ENCODE results near the gene MYH8. TPM values are rescaled to one million over a fixed set of nuclear protein-coding genes. Genes with fewer than 3 reads are reported as not detected.

Gene MYH8
- not detected for polyA plus RNA-seq (2013, experiment 1 of 4)
- polyA plus RNA-seq (2013, experiment 2 of 4): not detected
- not detected for polyA plus RNA-seq (2013, experiment 3 of 4)
- polyA plus RNA-seq (2013, experiment 4 of 4): not detected

DNA sequence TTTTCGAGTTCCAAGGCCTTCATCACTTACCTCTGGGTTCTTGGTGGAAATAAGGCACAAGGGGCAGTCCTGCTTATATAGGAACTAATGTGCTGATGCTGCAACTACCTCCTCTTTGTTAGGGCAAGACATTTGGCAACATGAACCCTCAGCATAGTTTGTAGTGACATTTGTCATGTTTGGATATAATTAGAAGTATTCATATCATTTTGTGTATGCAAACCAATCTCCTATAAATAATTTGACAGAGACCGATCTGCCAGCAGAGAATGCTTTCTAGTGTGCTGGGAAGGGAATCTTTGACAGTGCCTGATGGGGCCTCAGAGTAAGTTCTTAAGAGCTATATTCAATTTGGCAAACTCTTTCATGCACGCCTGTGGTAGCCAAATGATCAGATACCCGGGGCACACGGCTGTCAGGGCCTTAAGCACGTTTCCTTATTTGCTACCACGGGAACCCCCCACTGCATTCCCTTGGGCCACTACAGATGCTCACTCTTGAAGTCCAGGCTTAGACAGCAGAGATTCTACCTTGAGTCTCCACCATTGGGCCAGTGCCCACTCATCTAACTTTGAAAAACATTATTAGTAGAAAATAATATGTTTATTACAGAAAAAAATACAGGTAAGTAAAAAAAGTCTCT lies at the start of gene MYH8:
Gene MYH8 (minus strand): TSS at position 51 of the 643 bp plus-strand sequence. CDS start 1,723 bp downstream, outside the sequence.
- H3K4me3 ChIP-seq (ENCODE audit: insufficient read depth, low read depth, low read length): no peak within 1 kb of the TSS
- H3K27ac ChIP-seq (ENCODE audit: insufficient read depth, low read depth, low read length, poor library complexity, severe bottlenecking): no peak within 1 kb of the TSS
- no peaks in the 10 kb centered on the region for H3K36me3 ChIP-seq (ENCODE audit: control insufficient read depth, insufficient read depth, low read length)
- no peaks in the 10 kb centered on the region for H3K27me3 ChIP-seq (ENCODE audit: control insufficient read depth, insufficient read depth, low read length, poor library complexity, severe bottlenecking)
- H3K9me3 ChIP-seq (ENCODE audit: control insufficient read depth, low read length): no peaks in the 10 kb centered on the region
- H3K4me1 ChIP-seq (ENCODE audit: control insufficient read depth, insufficient read depth, low read length): no peaks in the 10 kb centered on the region
- WGBS, 2 experiments: 90 to 92% methylated on average over 7 of the region's 7 CpGs

DNA sequence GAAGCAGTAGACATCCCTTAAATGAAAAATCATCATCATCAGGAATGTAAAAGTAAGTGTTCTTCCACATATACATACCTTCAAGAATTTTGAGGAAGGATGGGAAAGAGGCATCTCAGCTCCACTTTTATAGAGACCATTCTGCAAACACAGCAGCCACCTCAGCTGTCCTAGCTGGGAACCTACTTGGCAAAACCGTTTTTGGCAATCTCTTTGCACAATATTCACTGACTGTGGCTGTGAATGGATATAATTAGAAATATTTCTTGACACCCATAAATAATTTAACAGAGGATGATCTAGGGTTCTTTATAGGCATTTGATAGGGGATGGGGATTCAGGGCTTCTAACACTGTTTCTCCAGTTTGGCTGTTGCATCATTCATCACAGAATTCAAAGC lies 47.7 kb upstream of the MYH8 start, which contains the start of gene MYH4:
Gene MYH4 (minus strand): TSS at position 101 of the 400 bp plus-strand sequence. CDS start 2,814 bp downstream, outside the sequence.
- no CpG with 5 or more reads among the region's 1 CpG for WGBS, 2 experiments
- no peaks in the 10 kb centered on the region for H3K9me3 ChIP-seq (ENCODE audit: control insufficient read depth, low read length)

DNA sequence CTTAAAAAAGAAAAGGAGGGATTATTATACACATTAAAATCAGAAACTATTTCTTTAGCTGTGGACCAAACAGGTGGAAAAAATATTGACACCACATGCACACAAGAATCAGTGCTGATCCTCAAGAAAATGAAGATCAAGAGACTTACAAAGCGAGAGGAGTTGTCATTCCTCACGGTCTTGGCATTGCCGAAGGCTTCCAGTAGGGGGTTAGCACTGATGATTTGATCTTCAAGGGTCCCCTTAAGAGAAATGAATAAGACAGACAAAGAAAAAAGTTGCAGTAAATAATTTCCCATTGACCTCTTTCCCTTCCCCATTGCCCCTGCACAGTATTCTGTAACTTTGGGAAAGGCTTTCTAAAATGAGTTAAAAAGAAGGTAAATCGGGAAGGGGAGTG lies 41.7 kb upstream of the MYH8 start:
- H3K4me3 ChIP-seq (ENCODE audit: insufficient read depth, low read depth, low read length): no peak overlapping the region
- no peaks in the 10 kb centered on the region for H3K27me3 ChIP-seq (ENCODE audit: control insufficient read depth, insufficient read depth, low read length, poor library complexity, severe bottlenecking)
- 79 to 81% methylated on average over 4 of the region's 4 CpGs for WGBS, 2 experiments
- no peaks in the 10 kb centered on the region for H3K9me3 ChIP-seq (ENCODE audit: control insufficient read depth, low read length)
- H3K27ac ChIP-seq (ENCODE audit: insufficient read depth, low read depth, low read length, poor library complexity, severe bottlenecking): no peak overlapping the region
- H3K36me3 ChIP-seq (ENCODE audit: control insufficient read depth, insufficient read depth, low read length): no peaks in the 10 kb centered on the region
- H3K4me1 ChIP-seq (ENCODE audit: control insufficient read depth, insufficient read depth, low read length): no peaks in the 10 kb centered on the region

More for the DNA sequence above, 47.7 kb upstream of the MYH8 start, which contains the start of gene MYH4:
- no peaks in the 10 kb centered on the region for H3K36me3 ChIP-seq (ENCODE audit: control insufficient read depth, insufficient read depth, low read length)
- H3K4me1 ChIP-seq (ENCODE audit: control insufficient read depth, insufficient read depth, low read length): no peaks in the 10 kb centered on the region
- no peak within 1 kb of the TSS for H3K4me3 ChIP-seq (ENCODE audit: insufficient read depth, low read depth, low read length)
- no peaks in the 10 kb centered on the region for H3K27me3 ChIP-seq (ENCODE audit: control insufficient read depth, insufficient read depth, low read length, poor library complexity, severe bottlenecking)
- no peak within 1 kb of the TSS for H3K27ac ChIP-seq (ENCODE audit: insufficient read depth, low read depth, low read length, poor library complexity, severe bottlenecking)

DNA sequence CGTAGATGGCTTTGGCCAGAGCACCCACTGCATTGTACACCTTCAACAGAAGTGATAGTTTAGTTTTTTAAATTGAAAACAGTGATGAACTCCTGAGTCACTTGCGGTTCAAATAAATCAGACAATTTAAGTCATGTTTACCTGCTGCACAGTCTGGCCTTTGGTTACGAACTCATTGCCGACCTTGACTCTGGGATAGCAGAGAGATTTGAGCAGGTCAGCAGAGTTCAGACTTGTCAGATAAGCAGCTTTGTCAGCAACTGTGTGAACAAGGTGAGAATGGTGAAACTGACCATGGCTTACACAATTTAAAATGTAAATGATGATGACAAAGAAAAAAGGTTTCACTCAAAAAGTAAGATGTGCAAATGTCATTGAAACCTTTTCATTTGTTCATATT lies 38.3 kb upstream of the MYH8 start:
- no peaks in the 10 kb centered on the region for H3K4me1 ChIP-seq (ENCODE audit: control insufficient read depth, insufficient read depth, low read length)
- 92 to 94% methylated on average over 4 of the region's 4 CpGs for WGBS, 2 experiments
- H3K36me3 ChIP-seq (ENCODE audit: control insufficient read depth, insufficient read depth, low read length): no peaks in the 10 kb centered on the region
- no peak overlapping the region for H3K4me3 ChIP-seq (ENCODE audit: insufficient read depth, low read depth, low read length)
- H3K27ac ChIP-seq (ENCODE audit: insufficient read depth, low read depth, low read length, poor library complexity, severe bottlenecking): no peak overlapping the region
- H3K9me3 ChIP-seq (ENCODE audit: control insufficient read depth, low read length): no peaks in the 10 kb centered on the region
- H3K27me3 ChIP-seq (ENCODE audit: control insufficient read depth, insufficient read depth, low read length, poor library complexity, severe bottlenecking): no peaks in the 10 kb centered on the region

DNA sequence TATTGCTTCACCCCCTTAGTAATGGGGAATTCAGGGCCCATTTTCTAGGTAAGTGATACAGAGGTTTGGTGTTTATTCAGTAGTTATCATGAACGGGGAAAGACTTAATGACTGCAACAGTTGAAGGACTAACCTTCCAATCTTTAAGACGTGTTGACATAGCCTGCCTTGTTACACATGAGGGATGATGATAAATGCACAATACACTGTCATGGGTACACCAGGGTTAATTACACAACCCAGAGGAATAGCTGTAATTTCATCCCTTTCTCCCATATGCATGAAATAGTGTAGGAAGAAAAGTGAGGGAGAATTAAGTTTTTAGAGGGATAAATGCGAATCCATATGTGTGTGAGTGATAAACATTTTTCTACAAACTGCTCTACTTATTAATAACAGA lies 37.0 kb upstream of the MYH8 start:
- Histone ChIP-seq H3K4me3 (ENCODE audit: insufficient read depth, low read depth, low read length) (no peak overlapping the region), H3K4me1 (ENCODE audit: control insufficient read depth, insufficient read depth, low read length) (no peaks in the 10 kb centered on the region), H3K9me3 (ENCODE audit: control insufficient read depth, low read length) (no peaks in the 10 kb centered on the region), H3K27ac (ENCODE audit: insufficient read depth, low read depth, low read length, poor library complexity, severe bottlenecking) (no peak overlapping the region), H3K36me3 (ENCODE audit: control insufficient read depth, insufficient read depth, low read length) (no peaks in the 10 kb centered on the region), H3K27me3 (ENCODE audit: control insufficient read depth, insufficient read depth, low read length, poor library complexity, severe bottlenecking) (no peaks in the 10 kb centered on the region)
- 96 to 100% methylated on average over 1 to 3 of the region's 3 CpGs for WGBS, 2 experiments

DNA sequence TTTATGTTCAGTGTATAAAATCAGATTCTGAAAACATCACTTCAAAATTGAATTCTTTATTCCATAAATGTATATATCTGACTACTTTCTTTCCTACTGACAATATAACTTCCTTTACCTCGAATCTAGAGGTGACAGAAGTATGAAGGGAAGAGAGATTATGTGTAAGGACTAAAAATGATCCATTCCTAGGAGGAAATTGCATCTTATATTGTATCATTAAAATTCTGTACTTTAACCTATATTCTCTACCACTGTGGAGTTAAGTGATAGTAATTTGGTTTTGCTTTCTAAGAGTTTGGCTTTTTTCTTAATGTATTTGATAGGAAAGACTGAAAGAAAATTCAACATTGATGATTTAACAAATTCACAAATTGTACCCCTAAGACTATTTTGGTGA lies 36.2 kb upstream of the MYH8 start:
- no peaks in the 10 kb centered on the region for H3K9me3 ChIP-seq (ENCODE audit: control insufficient read depth, low read length)
- WGBS, 2 experiments: no CpG with 5 or more reads among the region's 1 CpG
- no peak overlapping the region for H3K27ac ChIP-seq (ENCODE audit: insufficient read depth, low read depth, low read length, poor library complexity, severe bottlenecking)
- no peaks in the 10 kb centered on the region for H3K4me1 ChIP-seq (ENCODE audit: control insufficient read depth, insufficient read depth, low read length)
- no peak overlapping the region for H3K4me3 ChIP-seq (ENCODE audit: insufficient read depth, low read depth, low read length)
- no peaks in the 10 kb centered on the region for H3K27me3 ChIP-seq (ENCODE audit: control insufficient read depth, insufficient read depth, low read length, poor library complexity, severe bottlenecking)
- H3K36me3 ChIP-seq (ENCODE audit: control insufficient read depth, insufficient read depth, low read length): no peaks in the 10 kb centered on the region

DNA sequence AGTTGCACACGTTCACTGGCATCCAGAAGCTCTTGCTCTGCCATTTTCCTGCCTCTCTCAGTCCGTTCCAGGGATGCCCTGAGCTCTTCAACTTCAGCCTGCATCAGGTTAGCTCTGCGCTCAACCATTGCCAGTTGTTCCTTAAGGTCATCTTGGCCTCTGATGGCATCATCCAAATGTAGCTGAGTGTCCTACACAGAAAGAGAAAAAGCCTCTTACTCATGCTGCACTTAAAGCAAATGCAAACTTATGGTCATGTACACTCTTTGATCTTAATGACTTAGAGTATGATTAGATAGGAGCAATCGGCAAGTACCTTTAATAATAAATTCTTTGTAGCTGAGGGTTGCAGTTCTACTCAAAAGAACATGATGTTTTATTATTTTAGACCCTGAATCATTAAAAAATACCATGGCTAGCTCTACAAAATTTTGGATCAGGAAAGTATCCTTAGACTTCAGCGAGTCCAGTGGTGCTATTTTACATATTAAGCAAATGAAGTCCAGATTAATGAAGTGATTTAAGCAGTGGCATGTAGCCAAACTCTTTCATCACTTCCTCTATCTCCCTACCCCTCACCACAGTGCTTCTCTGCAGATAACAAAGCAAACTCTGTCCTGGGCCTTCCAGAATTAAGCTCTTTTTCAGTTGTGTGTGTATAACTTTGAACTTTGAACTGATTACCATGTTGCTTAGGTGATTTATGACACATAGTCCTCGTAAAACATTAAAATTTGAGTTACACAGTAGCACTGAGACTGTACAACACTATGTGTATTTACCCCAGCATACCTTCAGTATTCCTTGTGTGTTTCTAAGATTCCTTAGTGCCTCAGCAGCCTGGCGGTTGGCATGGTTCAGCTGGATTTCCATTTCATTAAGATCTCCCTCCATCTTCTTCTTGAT lies 25.5 kb upstream of the MYH8 start:
- 91 to 93% methylated on average over 6 to 7 of the region's 7 CpGs for WGBS, 2 experiments
- H3K4me3 ChIP-seq (ENCODE audit: insufficient read depth, low read depth, low read length): no peak overlapping the region
- no peaks in the 10 kb centered on the region for H3K27me3 ChIP-seq (ENCODE audit: control insufficient read depth, insufficient read depth, low read length, poor library complexity, severe bottlenecking)
- H3K4me1 ChIP-seq (ENCODE audit: control insufficient read depth, insufficient read depth, low read length): no peaks in the 10 kb centered on the region
- H3K27ac ChIP-seq (ENCODE audit: insufficient read depth, low read depth, low read length, poor library complexity, severe bottlenecking): no peak overlapping the region
- H3K36me3 ChIP-seq (ENCODE audit: control insufficient read depth, insufficient read depth, low read length): no peaks in the 10 kb centered on the region
- H3K9me3 ChIP-seq (ENCODE audit: control insufficient read depth, low read length): no peaks in the 10 kb centered on the region

DNA sequence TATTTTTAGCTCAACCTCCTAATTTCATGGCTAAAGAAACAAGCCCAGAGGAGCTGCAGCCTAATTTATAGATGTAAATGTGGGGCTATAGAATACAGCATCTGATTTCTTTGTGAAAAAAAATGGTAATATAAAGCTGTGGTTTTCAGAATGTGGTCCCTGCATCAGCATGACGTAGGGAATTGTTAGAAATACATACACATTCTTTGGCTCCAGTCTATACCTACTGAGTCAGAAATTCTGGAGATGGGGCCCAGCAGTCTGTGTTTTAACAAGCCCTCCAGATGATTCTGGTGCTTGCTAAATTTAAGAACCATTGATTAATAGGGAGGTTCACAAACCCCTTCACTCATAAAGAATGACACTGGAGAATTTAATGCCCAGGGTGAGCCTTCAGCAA lies 18.1 kb upstream of the MYH8 start:
- no peaks in the 10 kb centered on the region for H3K36me3 ChIP-seq (ENCODE audit: control insufficient read depth, insufficient read depth, low read length)
- H3K9me3 ChIP-seq (ENCODE audit: control insufficient read depth, low read length): no peaks in the 10 kb centered on the region
- H3K4me3 ChIP-seq (ENCODE audit: insufficient read depth, low read depth, low read length): no peak overlapping the region
- H3K27ac ChIP-seq (ENCODE audit: insufficient read depth, low read depth, low read length, poor library complexity, severe bottlenecking): no peak overlapping the region
- no peaks in the 10 kb centered on the region for H3K27me3 ChIP-seq (ENCODE audit: control insufficient read depth, insufficient read depth, low read length, poor library complexity, severe bottlenecking)
- 80 to 83% methylated on average over 1 of the region's 1 CpG for WGBS, 2 experiments
- no peaks in the 10 kb centered on the region for H3K4me1 ChIP-seq (ENCODE audit: control insufficient read depth, insufficient read depth, low read length)

DNA sequence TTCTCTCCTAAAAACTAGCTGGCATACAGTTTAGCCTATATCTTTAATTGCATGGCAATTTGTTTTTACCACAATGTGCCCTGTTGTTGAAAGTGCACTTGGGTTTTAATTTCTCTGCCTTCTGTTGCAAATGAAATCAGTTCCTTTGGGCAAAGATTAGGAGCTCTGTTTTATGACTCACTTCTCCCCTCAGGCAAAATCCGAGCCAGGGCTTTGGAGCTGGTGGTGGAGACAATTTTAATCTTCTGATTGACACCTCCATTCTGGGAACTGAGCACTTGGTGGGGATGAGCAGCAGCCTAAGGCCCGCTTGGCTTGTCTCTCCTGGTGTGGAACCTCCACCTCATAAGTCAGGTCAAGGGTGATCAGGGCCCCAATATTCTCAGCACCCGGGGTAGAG lies 13.3 kb upstream of the MYH8 start:
- H3K4me1 ChIP-seq (ENCODE audit: control insufficient read depth, insufficient read depth, low read length): no peaks in the 10 kb centered on the region
- H3K27me3 ChIP-seq (ENCODE audit: control insufficient read depth, insufficient read depth, low read length, poor library complexity, severe bottlenecking): no peaks in the 10 kb centered on the region
- H3K4me3 ChIP-seq (ENCODE audit: insufficient read depth, low read depth, low read length): no peak overlapping the region
- H3K36me3 ChIP-seq (ENCODE audit: control insufficient read depth, insufficient read depth, low read length): no peaks in the 10 kb centered on the region
- H3K9me3 ChIP-seq (ENCODE audit: control insufficient read depth, low read length): no peaks in the 10 kb centered on the region
- 86 to 93% methylated on average over 3 of the region's 3 CpGs for WGBS, 2 experiments
- H3K27ac ChIP-seq (ENCODE audit: insufficient read depth, low read depth, low read length, poor library complexity, severe bottlenecking): no peak overlapping the region

DNA sequence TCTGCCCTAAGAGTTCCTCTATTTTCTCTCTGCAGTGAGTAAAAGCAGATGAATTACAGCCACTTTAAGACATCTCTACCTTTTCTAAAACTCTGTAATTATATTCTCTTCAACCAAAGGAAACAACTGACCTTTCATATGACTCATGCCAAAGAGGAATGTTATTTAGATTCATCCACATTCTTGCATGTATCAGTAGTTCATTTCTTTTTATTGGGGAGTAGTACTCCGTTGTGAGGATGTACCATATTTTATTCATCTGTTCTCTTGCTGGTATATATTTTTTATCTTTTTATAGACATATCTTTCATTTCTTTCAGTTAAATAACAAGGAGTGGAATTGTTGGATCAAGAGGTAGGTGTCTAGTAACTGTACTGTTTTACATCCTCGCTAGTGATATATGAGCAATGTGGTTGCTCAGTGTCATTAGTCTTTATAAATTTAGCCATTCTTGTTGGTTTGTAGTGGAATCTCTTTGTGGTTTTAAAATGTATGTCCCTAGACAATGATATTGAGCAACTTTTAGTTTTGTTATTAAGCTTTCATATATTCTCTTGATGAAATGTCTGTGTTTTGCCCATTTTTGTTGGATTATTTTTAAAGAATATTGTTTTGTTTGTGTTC lies 7.8 kb upstream of the MYH8 start:
- Histone ChIP-seq H3K27ac (ENCODE audit: insufficient read depth, low read depth, low read length, poor library complexity, severe bottlenecking) (no peak overlapping the region), H3K36me3 (ENCODE audit: control insufficient read depth, insufficient read depth, low read length) (no peaks in the 10 kb centered on the region), H3K4me3 (ENCODE audit: insufficient read depth, low read depth, low read length) (no peak overlapping the region), H3K9me3 (ENCODE audit: control insufficient read depth, low read length) (no peaks in the 10 kb centered on the region), H3K4me1 (ENCODE audit: control insufficient read depth, insufficient read depth, low read length) (no peaks in the 10 kb centered on the region), H3K27me3 (ENCODE audit: control insufficient read depth, insufficient read depth, low read length, poor library complexity, severe bottlenecking) (no peaks in the 10 kb centered on the region)
- 94 to 100% methylated on average over 1 of the region's 2 CpGs for WGBS, 2 experiments
